GM23338 (cell line): ENCODE measurements around the gene RFC3. TPM values are rescaled to one million over a fixed set of nuclear protein-coding genes. Genes with fewer than 3 reads are reported as not detected.
A peak's percentile ranks its signal among the peaks of the same experiment; 100 is the strongest.

Experiments
- ATAC-seq: fragments of 200-7000 bp; cut with Tn5 transposase; 3 replicates; pipeline ENCODE4 v1.9.1; 2020
- DNase-seq: peaks from one replicate; pipeline ENCODE4 v3.0.0-alpha.2; 2015; ENCODE audit warnings: low spot score
- H2AFZ ChIP-seq: fragments of 200-600 bp; sonication (generic); 2 replicates; pipeline ENCODE4 v1.8.0; 2016; ENCODE audit warnings: antibody characterized with exemption, mild to moderate bottlenecking, moderate library complexity
- H3F3A ChIP-seq: fragments of 200-600 bp; sonication (generic); replicated peaks from 2 replicates; pipeline ENCODE4 v1.8.0; 2017; ENCODE audit warnings: antibody characterized with exemption, mixed run types, low read depth
- H3K27ac ChIP-seq: fragments of 200-600 bp; sonication (generic); 2 replicates; pipeline ENCODE4 v1.6.1; 2016; ENCODE audit warnings: low read depth
- H3K27me3 ChIP-seq: fragments of 200-600 bp; sonication (generic); 2 replicates; pipeline ENCODE4 v1.8.0; 2016; ENCODE audit warnings: mild to moderate bottlenecking, mixed run types, moderate library complexity; ENCODE audit not compliant: insufficient read depth
- H3K36me3 ChIP-seq: fragments of 200-600 bp; sonication (generic); 2 replicates; pipeline ENCODE4 v1.8.0; 2016; ENCODE audit warnings: mild to moderate bottlenecking; ENCODE audit not compliant: insufficient read depth
- H3K4me1 ChIP-seq: fragments of 200-600 bp; sonication (generic); 2 replicates; pipeline ENCODE4 v1.8.0; 2016; ENCODE audit warnings: mild to moderate bottlenecking, moderate library complexity; ENCODE audit not compliant: insufficient read depth
- H3K4me2 ChIP-seq: fragments of 200-600 bp; sonication (generic); 2 replicates; pipeline ENCODE4 v1.7.1; 2017; ENCODE audit warnings: mixed run types
- H3K4me3 ChIP-seq: fragments of 200-600 bp; sonication (generic); 2 replicates; pipeline ENCODE4 v1.6.1; 2016; ENCODE audit warnings: mixed run types
- H3K79me2 ChIP-seq: fragments of 200-600 bp; sonication (generic); replicated peaks from 2 replicates; pipeline ENCODE4 v1.8.0; 2017; ENCODE audit warnings: mild to moderate bottlenecking; ENCODE audit not compliant: insufficient read depth
- H3K9me2 ChIP-seq: fragments of 200-600 bp; sonication (generic); 2 replicates; pipeline ENCODE4 v1.8.0; 2017; ENCODE audit not compliant: insufficient read depth
- H4K20me1 ChIP-seq: fragments of 200-600 bp; sonication (generic); replicated peaks from 2 replicates; pipeline ENCODE4 v1.8.0; 2017; ENCODE audit warnings: mild to moderate bottlenecking; ENCODE audit not compliant: insufficient read depth
- H3K27ac Mint-ChIP-seq: 2 replicates; pipeline ENCODE4 v1.8.0; 2020; ENCODE audit warnings: inconsistent platforms, mild to moderate bottlenecking, moderate library complexity, mixed read lengths
- H3K27me3 Mint-ChIP-seq: 3 replicates; pipeline ENCODE4 v1.8.0; 2022; ENCODE audit warnings: low read depth, mild to moderate bottlenecking, moderate library complexity, mixed read lengths, inconsistent platforms; ENCODE audit not compliant: insufficient read depth, poor library complexity
- H3K36me3 Mint-ChIP-seq: 3 replicates; pipeline ENCODE4 v1.8.0; 2021; ENCODE audit warnings: low read depth, mild to moderate bottlenecking, inconsistent platforms, moderate library complexity, mixed read lengths
- H3K4me1 Mint-ChIP-seq: 3 replicates; pipeline ENCODE4 v1.8.0; 2020; ENCODE audit warnings: mild to moderate bottlenecking, inconsistent platforms, mixed read lengths
- H3K4me3 Mint-ChIP-seq: 3 replicates; pipeline ENCODE4 v1.8.0; 2021; ENCODE audit warnings: moderate library complexity, mild to moderate bottlenecking, inconsistent platforms, mixed read lengths
- H3K9me3 Mint-ChIP-seq: 3 replicates; pipeline ENCODE4 v1.8.0; 2020; ENCODE audit warnings: moderate library complexity, mild to moderate bottlenecking, inconsistent platforms, mixed read lengths
- EZH2phosphoT487 ChIP-seq: fragments of 200-600 bp; sonication (generic); IDR thresholded peaks from one replicate; pipeline ENCODE4 v1.8.1; 2018; ENCODE audit warnings: antibody characterized with exemption; ENCODE audit not compliant: unreplicated experiment
- JUNB ChIP-seq: IDR thresholded peaks from one replicate; pipeline ENCODE4 v1.6.1; 2016; ENCODE audit warnings: antibody characterized with exemption; ENCODE audit not compliant: unreplicated experiment
- NANOG ChIP-seq: IDR thresholded peaks from 2 replicates; pipeline ENCODE4 v1.6.1; 2016; ENCODE audit warnings: antibody characterized with exemption, borderline replicate concordance
- ZNF331 ChIP-seq: fragments of 250-450 bp; sonication (Bioruptor Pico); IDR thresholded peaks from 2 replicates; pipeline ENCODE4 v1.5.0; 2020; ENCODE audit warnings: low read depth, mild to moderate bottlenecking, moderate library complexity
- polyA plus RNA-seq: library from polyadenylated mRNA; unstranded; fragments of >200 nt; fragmentation: Nextera tagmentation; extraction: Ambion mirVana; gene quantifications from 2 replicates; pipeline ENCODE4 v1.2.1, GENCODE V29; 2016
- total RNA-seq: library from RNA; depleted of rRNA; stranded (reverse); fragments of >200 nt; shearing (Covaris generic); gene quantifications from 2 replicates; pipeline ENCODE4 v1.2.3, GENCODE V29; 2014
- TF ChIP-seq, protein P1 (sequence below), 2 experiments: fragments of 200-600 bp in 1 of 2; sonication (generic) in 1 of 2; conservative IDR thresholded peaks; 2 replicates each; pipeline versions ENCODE4 v1.5.1 to v1.6.1; 2016 to 2017; ENCODE audit warnings: antibody characterized with exemption in 2 of 2, low read depth in 2 of 2, mild to moderate bottlenecking in 2 of 2, moderate library complexity in 1 of 2
- TF ChIP-seq, protein P2 (sequence below): IDR thresholded peaks from 2 replicates; pipeline ENCODE4 v1.6.1; 2016; ENCODE audit warnings: antibody characterized with exemption

Gene RFC3
- total and polyA plus RNA-seq, 2 experiments from 2014 or later: 48.7 to 75.5 TPM

DNA sequence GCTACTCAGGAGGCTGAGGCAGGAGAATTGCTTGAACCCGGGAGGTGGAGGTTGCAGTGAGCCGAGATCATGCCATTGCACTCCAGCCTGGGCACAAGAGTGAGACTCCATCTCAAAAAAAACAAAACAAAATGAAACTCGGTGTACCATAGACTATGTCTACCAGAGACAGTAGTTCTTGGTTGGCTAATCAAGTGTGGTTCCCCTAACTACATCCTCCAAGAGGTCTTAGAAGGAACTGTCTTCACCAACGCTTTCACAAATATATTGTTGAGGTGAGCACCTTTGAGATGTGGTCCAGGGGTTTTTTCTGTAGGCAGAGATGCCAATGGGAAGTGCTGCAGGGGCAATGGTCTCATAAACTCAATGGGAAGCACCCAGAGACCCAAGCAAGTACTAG lies 48.0 kb downstream of the RFC3 start:
- Mint-ChIP-seq H3K4me3 (no peak overlapping the region), H3K27me3 (peaks cover 1% of the 10 kb centered on the region), H3K36me3 (peaks cover 8% of the 10 kb centered on the region; the same call in 1 of the 3 replicates), H3K27ac (no peak overlapping the region), H3K9me3 (no peaks in the 10 kb centered on the region), H3K4me1 (no peaks in the 10 kb centered on the region)
- TF ChIP-seq, protein P1, sequence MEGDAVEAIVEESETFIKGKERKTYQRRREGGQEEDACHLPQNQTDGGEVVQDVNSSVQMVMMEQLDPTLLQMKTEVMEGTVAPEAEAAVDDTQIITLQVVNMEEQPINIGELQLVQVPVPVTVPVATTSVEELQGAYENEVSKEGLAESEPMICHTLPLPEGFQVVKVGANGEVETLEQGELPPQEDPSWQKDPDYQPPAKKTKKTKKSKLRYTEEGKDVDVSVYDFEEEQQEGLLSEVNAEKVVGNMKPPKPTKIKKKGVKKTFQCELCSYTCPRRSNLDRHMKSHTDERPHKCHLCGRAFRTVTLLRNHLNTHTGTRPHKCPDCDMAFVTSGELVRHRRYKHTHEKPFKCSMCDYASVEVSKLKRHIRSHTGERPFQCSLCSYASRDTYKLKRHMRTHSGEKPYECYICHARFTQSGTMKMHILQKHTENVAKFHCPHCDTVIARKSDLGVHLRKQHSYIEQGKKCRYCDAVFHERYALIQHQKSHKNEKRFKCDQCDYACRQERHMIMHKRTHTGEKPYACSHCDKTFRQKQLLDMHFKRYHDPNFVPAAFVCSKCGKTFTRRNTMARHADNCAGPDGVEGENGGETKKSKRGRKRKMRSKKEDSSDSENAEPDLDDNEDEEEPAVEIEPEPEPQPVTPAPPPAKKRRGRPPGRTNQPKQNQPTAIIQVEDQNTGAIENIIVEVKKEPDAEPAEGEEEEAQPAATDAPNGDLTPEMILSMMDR (conservative IDR thresholded peaks at IDR 0.05; ENCODE audit: low read depth in 2 of 2): no peak
- no peak for TF ChIP-seq NANOG
- TF ChIP-seq JUNB: no peak
- TF ChIP-seq ZNF331 (CRISPR knock-in tag): no peak
- no peaks in the 10 kb centered on the region for H4K20me1 ChIP-seq
- H3K4me2 ChIP-seq: no peak overlapping the region
- no peaks in the 10 kb centered on the region for H3F3A ChIP-seq
- no peaks in the 10 kb centered on the region for H3K9me2 ChIP-seq
- no peak overlapping the region for H2AFZ ChIP-seq
- no peaks in the 10 kb centered on the region for H3K79me2 ChIP-seq
- no peak for ATAC-seq
- H3K27ac ChIP-seq: no peak overlapping the region
- no peaks in the 10 kb centered on the region for H3K4me1 ChIP-seq
- H3K4me3 ChIP-seq: no peak overlapping the region
- H3K27me3 ChIP-seq: no peaks in the 10 kb centered on the region
- H3K36me3 ChIP-seq: 0 out of 2 replicates have a peak, but pooled peaks cover 6% of the 10 kb centered on the region
- DNase-seq: no peak

DNA sequence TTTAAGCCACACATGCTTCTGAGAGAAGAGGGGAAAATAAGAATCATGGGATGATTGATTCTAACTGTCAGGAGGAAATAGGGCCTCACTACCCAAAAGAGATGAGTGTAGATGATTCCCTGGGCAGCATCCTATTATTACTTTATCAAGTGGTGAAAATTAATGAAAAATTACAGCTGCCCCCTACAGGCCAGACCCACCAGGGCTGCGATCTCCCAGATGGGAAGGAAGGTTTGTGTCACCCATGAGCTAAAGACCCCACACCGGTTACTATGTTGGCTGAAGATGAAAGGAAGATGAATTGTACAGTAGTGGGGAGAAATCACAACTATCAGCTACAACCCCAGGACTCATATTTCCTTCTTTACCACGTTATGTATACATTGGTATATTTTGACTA lies 49.5 kb downstream of the RFC3 start:
- TF ChIP-seq NANOG: no peak
- TF ChIP-seq EZH2phosphoT487: no peak
- TF ChIP-seq, protein P2, sequence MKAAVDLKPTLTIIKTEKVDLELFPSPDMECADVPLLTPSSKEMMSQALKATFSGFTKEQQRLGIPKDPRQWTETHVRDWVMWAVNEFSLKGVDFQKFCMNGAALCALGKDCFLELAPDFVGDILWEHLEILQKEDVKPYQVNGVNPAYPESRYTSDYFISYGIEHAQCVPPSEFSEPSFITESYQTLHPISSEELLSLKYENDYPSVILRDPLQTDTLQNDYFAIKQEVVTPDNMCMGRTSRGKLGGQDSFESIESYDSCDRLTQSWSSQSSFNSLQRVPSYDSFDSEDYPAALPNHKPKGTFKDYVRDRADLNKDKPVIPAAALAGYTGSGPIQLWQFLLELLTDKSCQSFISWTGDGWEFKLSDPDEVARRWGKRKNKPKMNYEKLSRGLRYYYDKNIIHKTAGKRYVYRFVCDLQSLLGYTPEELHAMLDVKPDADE: no peak
- TF ChIP-seq JUNB: no peak
- TF ChIP-seq, protein P1 (conservative IDR thresholded peaks at IDR 0.05; ENCODE audit: low read depth in 2 of 2): peak; percentile 28 to 35

More for the DNA sequence above, 49.5 kb downstream of the RFC3 start:
- Histone ChIP-seq H3K9me2 (no peaks in the 10 kb centered on the region), H3K4me3 (no peak overlapping the region), H3K27me3 (no peaks in the 10 kb centered on the region), H3K36me3 (0 out of 2 replicates have a peak, but pooled peaks cover 6% of the 10 kb centered on the region), H3K27ac (no peak overlapping the region), H3K4me2 (no peak overlapping the region), H3F3A (no peaks in the 10 kb centered on the region), H3K79me2 (no peaks in the 10 kb centered on the region), H2AFZ (no peak overlapping the region), H4K20me1 (no peaks in the 10 kb centered on the region), H3K4me1 (no peaks in the 10 kb centered on the region)
- DNase-seq: no peak
- ATAC-seq: no peak
- Mint-ChIP-seq H3K4me3 (no peak overlapping the region), H3K36me3 (peaks cover 8% of the 10 kb centered on the region; the same call in 1 of the 3 replicates), H3K9me3 (no peaks in the 10 kb centered on the region), H3K4me1 (no peaks in the 10 kb centered on the region), H3K27me3 (peaks cover 1% of the 10 kb centered on the region), H3K27ac (no peak overlapping the region)
